DMS 273 (cell line): Measurements from ENCODE around the gene SUCLG2.

ENCODE experiments used
- DNase-seq: peaks from one replicate; lab custom pipeline; 2025; ENCODE audit not compliant: unreplicated experiment; lab: John Stamatoyannopoulos, UW

SUCLG2 gene

GRCh38 chr3:67654099-67654843, at the start of gene SUCLG2:
SUCLG2 (minus strand) TSS chr3:67654612; CDS start chr3:67654586, 26 bp downstream.
- peak; percentile 85 for DNase-seq

- no peak for DNase-seq
Observed at GRCh38 chr3:67700596-67700995, 46.2 kb upstream of the SUCLG2 start.

- DNase-seq = no peak
Observed at GRCh38 chr3:67699882-67700281, 45.5 kb upstream of the SUCLG2 start.

GRCh38 chr3:67692621-67693020, 38.2 kb upstream of the SUCLG2 start:
- no peak for DNase-seq

- no peak for DNase-seq
Observed at GRCh38 chr3:67691926-67692325, 37.5 kb upstream of the SUCLG2 start.

GRCh38 chr3:67691207-67691606, 36.8 kb upstream of the SUCLG2 start:
- DNase-seq = no peak

GRCh38 chr3:67689806-67690205, 35.4 kb upstream of the SUCLG2 start:
- DNase-seq = no peak

- DNase-seq = no peak
Observed at GRCh38 chr3:67688231-67688630, 33.8 kb upstream of the SUCLG2 start.

GRCh38 chr3:67686069-67686468, 31.7 kb upstream of the SUCLG2 start:
- DNase-seq = no peak

GRCh38 chr3:67685499-67685898, 31.1 kb upstream of the SUCLG2 start:
- DNase-seq = no peak

- no peak for DNase-seq
Observed at GRCh38 chr3:67684211-67684610, 29.8 kb upstream of the SUCLG2 start.

- no peak for DNase-seq
Observed at GRCh38 chr3:67683522-67683921, 29.1 kb upstream of the SUCLG2 start.

- DNase-seq = no peak
Observed at GRCh38 chr3:67678665-67679064, 24.3 kb upstream of the SUCLG2 start.

GRCh38 chr3:67674055-67674454, 19.6 kb upstream of the SUCLG2 start:
- DNase-seq = no peak

- no peak for DNase-seq
Observed at GRCh38 chr3:67662733-67663132, 8.3 kb upstream of the SUCLG2 start.

GRCh38 chr3:67661089-67661488, 6.7 kb upstream of the SUCLG2 start:
- no peak for DNase-seq

GRCh38 chr3:67657192-67657591, 2.8 kb upstream of the SUCLG2 start:
- no peak for DNase-seq

GRCh38 chr3:67656614-67657013, 2.2 kb upstream of the SUCLG2 start:
- no peak for DNase-seq

GRCh38 chr3:67655364-67656121, 1.1 kb upstream of the SUCLG2 start:
- no peak for DNase-seq

GRCh38 chr3:67654844-67655177, 399 bp upstream of the SUCLG2 start:
- DNase-seq = no peak

- DNase-seq = no peak
Observed at GRCh38 chr3:67653425-67654098, 850 bp downstream of the SUCLG2 start.

GRCh38 chr3:67650084-67650483, 4.3 kb downstream of the SUCLG2 start:
- no peak for DNase-seq
